NB4 (cell line): Measurements from ENCODE around the gene APP.

Experiments used
- MAX ChIP-seq: IDR thresholded peaks from 2 replicates; pipeline ENCODE4 v1.6.1; 2011; ENCODE audit warnings: low read depth, low read length
- MYC ChIP-seq: IDR thresholded peaks from 2 replicates; pipeline ENCODE4 v1.6.1; 2011; ENCODE audit warnings: low read depth, low read length
- POLR2A ChIP-seq: IDR thresholded peaks from 2 replicates; pipeline ENCODE4 v1.6.1; 2011; ENCODE audit warnings: mild to moderate bottlenecking; ENCODE audit not compliant: insufficient read length; ENCODE audit errors: extremely low read depth
- TF ChIP-seq, protein P1 (sequence below): IDR thresholded peaks from one replicate; pipeline ENCODE4 v1.5.1; 2012; ENCODE audit warnings: low read depth, low read length

GRCh38 chr21:25979845-25980616 lies 190.5 kb downstream of the APP start:
- no peak for TF ChIP-seq POLR2A
- TF ChIP-seq, protein P1, sequence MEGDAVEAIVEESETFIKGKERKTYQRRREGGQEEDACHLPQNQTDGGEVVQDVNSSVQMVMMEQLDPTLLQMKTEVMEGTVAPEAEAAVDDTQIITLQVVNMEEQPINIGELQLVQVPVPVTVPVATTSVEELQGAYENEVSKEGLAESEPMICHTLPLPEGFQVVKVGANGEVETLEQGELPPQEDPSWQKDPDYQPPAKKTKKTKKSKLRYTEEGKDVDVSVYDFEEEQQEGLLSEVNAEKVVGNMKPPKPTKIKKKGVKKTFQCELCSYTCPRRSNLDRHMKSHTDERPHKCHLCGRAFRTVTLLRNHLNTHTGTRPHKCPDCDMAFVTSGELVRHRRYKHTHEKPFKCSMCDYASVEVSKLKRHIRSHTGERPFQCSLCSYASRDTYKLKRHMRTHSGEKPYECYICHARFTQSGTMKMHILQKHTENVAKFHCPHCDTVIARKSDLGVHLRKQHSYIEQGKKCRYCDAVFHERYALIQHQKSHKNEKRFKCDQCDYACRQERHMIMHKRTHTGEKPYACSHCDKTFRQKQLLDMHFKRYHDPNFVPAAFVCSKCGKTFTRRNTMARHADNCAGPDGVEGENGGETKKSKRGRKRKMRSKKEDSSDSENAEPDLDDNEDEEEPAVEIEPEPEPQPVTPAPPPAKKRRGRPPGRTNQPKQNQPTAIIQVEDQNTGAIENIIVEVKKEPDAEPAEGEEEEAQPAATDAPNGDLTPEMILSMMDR = no peak
- no peak for TF ChIP-seq MYC
- no peak for TF ChIP-seq MAX
